Astrocyte (in vitro differentiated cells and primary cell): ENCODE measurements around the gene COL11A2. TPM values are rescaled to one million over a fixed set of nuclear protein-coding genes. Genes with fewer than 3 reads are reported as not detected.

Experiments
- DNase-seq: peaks from one replicate; pipeline ENCODE4 v3.0.0-alpha.2; 2010; ENCODE audit warnings: low read depth
- FAIRE-seq: peaks from 2 replicates; lab custom pipeline; 2011; peaks lifted over from hg19 to GRCh38; lab: Jason Lieb, UNC
- H2AFZ ChIP-seq: 2 replicates; pipeline ENCODE4 v1.6.0; 2012; ENCODE audit warnings: low read depth, low read length, inconsistent platforms
- H3K27ac ChIP-seq: 2 replicates; pipeline ENCODE4 v1.5.1; 2011; ENCODE audit warnings: low read depth, low read length, inconsistent platforms
- H3K27me3 ChIP-seq: 2 replicates; pipeline ENCODE4 v1.6.0; 2011; ENCODE audit warnings: low read length, inconsistent platforms; ENCODE audit not compliant: insufficient read depth
- H3K36me3 ChIP-seq: 2 replicates; pipeline ENCODE4 v1.5.1; 2011; ENCODE audit warnings: low read length, inconsistent platforms; ENCODE audit not compliant: insufficient read depth
- H3K4me1 ChIP-seq: 2 replicates; pipeline ENCODE4 v1.5.1; 2011; ENCODE audit warnings: low read length, inconsistent platforms; ENCODE audit not compliant: insufficient read depth
- H3K4me2 ChIP-seq: 2 replicates; pipeline ENCODE4 v1.6.0; 2012; ENCODE audit warnings: low read length, inconsistent platforms
- H3K4me3 ChIP-seq: 2 replicates; pipeline ENCODE4 v1.5.1; 2011; ENCODE audit warnings: low read depth, mild to moderate bottlenecking, low read length, inconsistent platforms; ENCODE audit not compliant: insufficient read depth
- H3K79me2 ChIP-seq: 2 replicates; pipeline ENCODE4 v1.6.0; 2012; ENCODE audit warnings: mild to moderate bottlenecking, low read length, inconsistent platforms; ENCODE audit not compliant: insufficient read depth
- H3K9ac ChIP-seq: 2 replicates; pipeline ENCODE4 v1.6.0; 2012; ENCODE audit warnings: mild to moderate bottlenecking, low read length, inconsistent platforms
- H3K9me3 ChIP-seq: 2 replicates; pipeline ENCODE4 v1.5.1; 2012; ENCODE audit warnings: low read depth, mild to moderate bottlenecking, low read length, inconsistent platforms; ENCODE audit not compliant: insufficient read depth
- H4K20me1 ChIP-seq: 2 replicates; pipeline ENCODE4 v1.6.0; 2012; ENCODE audit warnings: low read length, inconsistent platforms; ENCODE audit not compliant: insufficient read depth
- H3K27ac Mint-ChIP-seq: one replicate; pipeline ENCODE4 v1.8.0; 2021; ENCODE audit warnings: mild to moderate bottlenecking, mixed read lengths; ENCODE audit not compliant: unreplicated experiment
- H3K27me3 Mint-ChIP-seq: one replicate; pipeline ENCODE4 v1.8.0; 2021; ENCODE audit warnings: low read depth, mixed read lengths; ENCODE audit not compliant: unreplicated experiment
- H3K36me3 Mint-ChIP-seq: one replicate; pipeline ENCODE4 v1.8.0; 2021; ENCODE audit warnings: low read depth, mixed read lengths; ENCODE audit not compliant: unreplicated experiment
- H3K4me1 Mint-ChIP-seq: one replicate; pipeline ENCODE4 v1.8.0; 2021; ENCODE audit warnings: low read depth, mixed read lengths; ENCODE audit not compliant: unreplicated experiment
- H3K4me3 Mint-ChIP-seq: one replicate; pipeline ENCODE4 v1.8.0; 2021; ENCODE audit warnings: mild to moderate bottlenecking, moderate library complexity, mixed read lengths; ENCODE audit not compliant: unreplicated experiment
- H3K9me3 Mint-ChIP-seq: one replicate; pipeline ENCODE4 v1.8.0; 2021; ENCODE audit warnings: mild to moderate bottlenecking, mixed read lengths; ENCODE audit not compliant: unreplicated experiment
- EZH2 ChIP-seq: IDR thresholded peaks from 2 replicates; pipeline ENCODE4 v1.6.1; 2012; ENCODE audit warnings: mild to moderate bottlenecking, low read length, inconsistent platforms; ENCODE audit not compliant: insufficient read depth
- total RNA-seq: library from RNA; stranded (reverse); gene quantifications from 2 replicates; pipeline ENCODE4 v1.2.1, GENCODE V29; 2021
- TF ChIP-seq, protein P1 (sequence below): IDR thresholded peaks from 2 replicates; pipeline ENCODE4 v1.5.1; 2011; ENCODE audit warnings: low read depth, mild to moderate bottlenecking, inconsistent platforms, low read length, moderate library complexity; ENCODE audit not compliant: insufficient read depth

The COL11A2 gene
- total RNA-seq, 1 donor from 2014 or later, result 1.3 TPM

DNA sequence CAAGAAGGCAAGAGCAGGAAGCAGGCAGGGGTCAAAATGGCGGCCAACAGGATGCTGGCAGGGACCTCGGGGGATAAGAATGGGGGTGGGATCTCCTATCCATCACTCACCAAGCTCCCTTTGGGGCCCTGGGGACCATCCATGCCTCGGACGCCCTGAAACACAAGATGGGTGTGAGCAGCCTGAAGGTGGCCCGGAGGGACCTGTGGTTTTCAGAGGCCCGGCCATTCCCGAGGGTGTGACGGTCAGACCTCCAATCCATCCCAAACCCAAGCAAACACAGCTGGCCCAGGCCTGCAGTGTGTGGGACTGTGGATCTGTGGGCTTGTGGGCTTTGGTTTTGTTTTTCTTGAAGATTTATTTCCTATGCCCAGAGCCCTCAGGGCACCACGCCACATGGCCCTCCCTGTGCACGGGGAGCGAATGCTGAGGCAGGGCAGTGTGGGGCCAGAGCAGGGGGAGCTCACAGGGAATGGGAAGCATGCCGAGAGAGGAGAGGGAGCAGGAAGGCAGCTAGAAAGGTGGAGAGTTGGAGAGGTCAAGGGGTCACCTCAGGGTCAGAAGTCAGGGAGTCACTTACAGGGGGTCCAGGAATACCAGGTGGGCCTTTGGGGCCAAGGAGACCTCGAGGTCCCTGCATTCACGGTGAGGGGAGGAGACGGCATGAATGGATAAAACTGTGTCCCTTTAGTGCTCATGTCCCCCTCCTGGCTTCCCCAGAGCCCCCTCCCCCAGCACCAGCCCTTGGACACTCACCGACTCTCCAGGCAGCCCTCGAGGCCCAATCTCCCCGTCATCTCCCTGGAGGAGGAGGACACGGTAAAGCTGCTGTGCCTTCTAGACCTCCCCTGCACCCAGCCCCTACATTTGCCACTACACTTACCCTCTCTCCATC is 14.5 kb downstream of the COL11A2 start:
- DNase-seq (no peak), FAIRE-seq (no peak)
- Histone ChIP-seq H3K36me3 (no peaks in the 10 kb centered on the region), H3K9ac (no peak overlapping the region), H3K4me1 (no peaks in the 10 kb centered on the region), H3K27ac (no peak overlapping the region), H3K4me2 (no peak overlapping the region), H3K79me2 (no peaks in the 10 kb centered on the region), H4K20me1 (no peaks in the 10 kb centered on the region), H2AFZ (no peak overlapping the region), H3K27me3 (no peaks in the 10 kb centered on the region), H3K9me3 (no peaks in the 10 kb centered on the region), H3K4me3 (no peak overlapping the region)
- Mint-ChIP-seq H3K4me3 (no peak overlapping the region), H3K36me3 (peaks cover 9% of the 10 kb centered on the region), H3K27me3 (peaks cover 37% of the 10 kb centered on the region), H3K27ac (no peak overlapping the region), H3K4me1 (no peaks in the 10 kb centered on the region), H3K9me3 (no peaks in the 10 kb centered on the region)
- TF ChIP-seq, protein P1, sequence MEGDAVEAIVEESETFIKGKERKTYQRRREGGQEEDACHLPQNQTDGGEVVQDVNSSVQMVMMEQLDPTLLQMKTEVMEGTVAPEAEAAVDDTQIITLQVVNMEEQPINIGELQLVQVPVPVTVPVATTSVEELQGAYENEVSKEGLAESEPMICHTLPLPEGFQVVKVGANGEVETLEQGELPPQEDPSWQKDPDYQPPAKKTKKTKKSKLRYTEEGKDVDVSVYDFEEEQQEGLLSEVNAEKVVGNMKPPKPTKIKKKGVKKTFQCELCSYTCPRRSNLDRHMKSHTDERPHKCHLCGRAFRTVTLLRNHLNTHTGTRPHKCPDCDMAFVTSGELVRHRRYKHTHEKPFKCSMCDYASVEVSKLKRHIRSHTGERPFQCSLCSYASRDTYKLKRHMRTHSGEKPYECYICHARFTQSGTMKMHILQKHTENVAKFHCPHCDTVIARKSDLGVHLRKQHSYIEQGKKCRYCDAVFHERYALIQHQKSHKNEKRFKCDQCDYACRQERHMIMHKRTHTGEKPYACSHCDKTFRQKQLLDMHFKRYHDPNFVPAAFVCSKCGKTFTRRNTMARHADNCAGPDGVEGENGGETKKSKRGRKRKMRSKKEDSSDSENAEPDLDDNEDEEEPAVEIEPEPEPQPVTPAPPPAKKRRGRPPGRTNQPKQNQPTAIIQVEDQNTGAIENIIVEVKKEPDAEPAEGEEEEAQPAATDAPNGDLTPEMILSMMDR, result no peak
- TF ChIP-seq EZH2, result no peak

DNA sequence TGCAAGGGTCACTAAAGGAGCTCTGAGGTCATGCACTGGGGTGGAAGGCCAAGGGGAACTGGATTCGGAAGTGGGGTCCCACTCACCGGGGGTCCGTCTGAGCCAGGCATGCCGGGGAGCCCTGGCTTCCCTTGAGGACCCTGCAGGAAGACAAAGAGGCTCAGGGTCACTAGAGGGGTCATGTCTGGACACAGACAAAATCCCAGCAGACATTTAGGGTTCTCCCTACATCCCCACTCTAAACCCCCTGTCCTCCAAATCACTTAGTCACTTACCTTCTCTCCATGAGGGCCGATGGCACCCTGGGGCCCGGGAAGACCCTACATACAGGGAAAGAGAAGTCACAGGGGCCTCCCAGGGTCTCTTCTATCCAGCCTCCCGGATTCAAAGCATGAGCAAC is 15.4 kb downstream of the COL11A2 start:
- Histone ChIP-seq H3K27ac (no peak overlapping the region), H3K79me2 (no peaks in the 10 kb centered on the region), H3K36me3 (no peaks in the 10 kb centered on the region), H3K4me1 (no peaks in the 10 kb centered on the region), H3K9me3 (no peaks in the 10 kb centered on the region), H3K4me2 (no peak overlapping the region), H3K4me3 (no peak overlapping the region), H4K20me1 (no peaks in the 10 kb centered on the region), H3K27me3 (no peaks in the 10 kb centered on the region), H2AFZ (no peak overlapping the region), H3K9ac (no peak overlapping the region)
- Mint-ChIP-seq H3K4me3 (no peak overlapping the region), H3K9me3 (no peaks in the 10 kb centered on the region), H3K36me3 (peaks cover 7% of the 10 kb centered on the region), H3K4me1 (no peaks in the 10 kb centered on the region), H3K27ac (no peak overlapping the region), H3K27me3 (peaks cover 42% of the 10 kb centered on the region)
- TF ChIP-seq EZH2, result no peak
- TF ChIP-seq, protein P1, result no peak
- DNase-seq (no peak), FAIRE-seq (no peak)
